Activated CD4-positive, alpha-beta T cell treated with anti-CD3 and anti-CD28 coated beads, Interleukin-2, Interleukin-4, amounts not matched to agents 100 ng/mL and 50 ng/mL, durations not matched to agents 16 hours and 8 hours (primary cell): ENCODE measurements around the gene PPM1E.
"Not testable (repeated sequence)": the region's sequence is repeated elsewhere in the genome, so short reads cannot be mapped to it uniquely, and the experiment has no call there.

Source experiments
- DNase-seq: peaks from one replicate; pipeline ENCODE4 v3.0.0-alpha.2; 2020; ENCODE audit warnings: low spot score

PPM1E gene

DNA sequence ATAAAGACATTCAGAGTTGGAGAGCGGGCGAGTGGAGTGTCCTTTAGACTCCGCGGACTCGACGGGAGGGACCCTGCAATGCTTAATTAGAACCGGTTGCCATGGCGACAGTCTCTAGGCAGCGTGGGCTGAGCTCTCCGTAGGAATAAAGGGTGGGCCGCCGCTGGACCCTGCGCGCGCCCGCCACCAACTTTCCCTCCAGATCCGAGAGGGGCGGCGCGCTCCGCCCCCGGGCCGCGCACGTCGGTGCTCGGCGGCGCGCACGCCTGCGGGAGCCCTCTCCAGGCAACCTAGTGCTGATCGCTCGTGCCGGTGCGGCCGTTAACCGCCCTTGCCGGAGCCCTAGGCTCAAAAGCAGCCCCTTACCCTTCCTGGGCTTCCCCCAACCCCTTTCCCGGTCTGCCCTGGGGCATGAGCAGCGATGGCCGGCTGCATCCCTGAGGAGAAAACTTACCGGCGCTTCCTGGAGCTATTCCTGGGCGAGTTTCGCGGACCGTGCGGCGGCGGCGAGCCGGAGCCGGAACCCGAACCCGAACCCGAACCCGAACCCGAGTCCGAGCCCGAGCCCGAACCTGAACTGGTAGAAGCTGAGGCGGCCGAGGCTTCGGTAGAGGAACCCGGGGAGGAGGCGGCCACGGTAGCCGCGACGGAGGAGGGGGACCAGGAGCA lies at the start of gene PPM1E:
TSS of gene PPM1E (plus strand) at position 278 of the 669 bp plus-strand sequence.
- DNase-seq, result peak; percentile 42

DNA sequence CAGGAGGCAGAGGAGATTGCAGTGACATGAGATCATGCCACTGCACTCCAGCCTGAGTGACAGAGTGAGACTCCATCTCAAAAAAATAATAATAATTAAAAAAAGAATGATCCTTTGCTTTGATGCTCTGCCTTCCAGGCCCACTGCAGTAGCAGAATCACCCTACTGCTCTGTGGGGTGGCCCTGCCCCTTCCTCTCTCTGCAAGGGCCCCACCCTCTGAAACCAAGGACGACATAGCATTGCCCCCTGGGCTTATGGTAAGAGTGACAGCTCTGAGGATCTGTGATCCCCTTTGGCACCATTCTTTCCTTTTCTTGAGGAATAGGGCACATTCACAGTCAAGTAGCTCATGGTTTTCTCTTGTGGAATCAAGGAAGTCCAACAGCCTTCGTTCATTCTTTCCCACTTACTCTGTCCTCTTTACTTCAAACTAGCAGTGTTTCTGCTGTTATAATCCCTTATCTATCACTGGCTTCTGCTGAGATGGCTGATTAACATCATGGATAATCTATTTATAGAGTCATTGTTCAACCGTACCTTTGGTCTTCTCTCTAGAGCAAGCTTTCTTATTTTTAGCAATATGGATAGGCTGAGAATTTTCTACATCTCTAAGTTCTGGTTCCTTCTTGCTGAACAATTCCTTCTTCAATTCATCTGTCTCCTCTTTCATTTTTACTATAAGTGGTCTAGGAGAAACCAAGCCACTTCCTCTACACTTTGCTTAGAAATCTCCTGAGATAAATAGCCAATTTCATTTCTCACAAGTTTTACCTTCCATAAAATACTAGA lies 49.1 kb upstream of the PPM1E start:
- peak; percentile 48 for DNase-seq

DNA sequence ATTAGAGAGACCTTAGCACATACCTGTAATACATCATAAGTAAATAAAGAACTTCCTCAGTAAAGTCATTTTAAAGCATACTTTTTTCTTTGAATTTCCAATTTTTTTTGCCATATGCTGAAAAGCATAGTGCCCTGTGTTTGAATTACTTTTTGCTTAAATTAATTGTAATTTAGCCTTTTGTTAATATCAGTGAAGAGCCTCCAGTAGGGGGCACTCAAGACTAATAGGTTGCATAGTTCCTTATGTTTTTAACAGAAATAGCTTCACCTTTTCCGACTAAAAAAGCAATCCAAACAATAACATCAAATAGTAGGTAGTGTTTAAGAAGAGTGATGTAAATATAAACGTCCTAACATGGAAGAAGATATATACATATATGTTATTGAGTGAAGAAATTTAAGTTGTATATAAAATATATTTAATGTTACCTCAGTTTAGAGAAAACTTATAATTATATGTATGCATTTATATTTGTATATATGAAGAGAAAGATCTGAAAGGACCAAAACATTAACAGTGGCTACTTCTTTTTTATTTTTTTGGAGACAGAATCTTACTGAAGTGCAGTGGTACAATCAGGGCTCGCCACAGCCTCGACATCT lies 44.6 kb upstream of the PPM1E start:
- peak; percentile 45 for DNase-seq

DNA sequence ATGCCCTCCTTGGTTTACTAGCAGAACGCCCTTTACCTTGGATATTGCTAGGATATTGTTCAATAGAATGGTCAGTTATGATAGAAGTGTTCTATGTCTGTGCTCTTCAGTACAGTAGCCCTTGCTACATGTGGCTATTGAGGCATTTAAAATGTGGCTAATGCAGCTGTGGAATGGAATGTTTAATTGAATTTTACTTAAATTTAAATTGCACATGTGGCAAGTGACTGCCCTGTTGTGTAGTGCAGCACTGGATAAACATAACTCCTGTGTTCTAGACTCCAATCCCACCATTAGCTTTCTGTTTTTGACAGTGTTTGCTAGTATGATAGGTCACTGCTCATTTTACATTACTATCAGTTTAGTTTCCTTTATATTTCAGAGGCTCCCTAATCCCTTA lies 33.4 kb upstream of the PPM1E start:
- no peak for DNase-seq

DNA sequence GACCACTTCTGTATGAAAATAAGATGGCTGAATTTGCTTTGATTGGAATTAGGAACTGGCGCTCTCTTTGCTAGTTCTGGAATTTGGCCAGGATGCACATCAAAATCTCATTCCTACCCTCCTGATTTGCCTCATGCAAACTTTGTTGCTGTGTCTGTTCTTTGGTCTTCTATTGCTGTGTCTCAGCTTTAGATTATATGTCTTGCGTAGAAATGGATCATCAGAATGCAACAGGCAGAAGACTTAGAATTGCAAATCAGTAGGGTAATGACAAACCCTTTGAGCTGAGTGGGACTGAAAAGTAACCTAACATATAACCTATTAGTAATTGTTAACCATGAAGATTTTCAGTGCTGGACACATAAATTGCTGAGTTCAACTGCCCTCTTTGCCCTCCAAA lies 33.0 kb upstream of the PPM1E start:
- no peak for DNase-seq

DNA sequence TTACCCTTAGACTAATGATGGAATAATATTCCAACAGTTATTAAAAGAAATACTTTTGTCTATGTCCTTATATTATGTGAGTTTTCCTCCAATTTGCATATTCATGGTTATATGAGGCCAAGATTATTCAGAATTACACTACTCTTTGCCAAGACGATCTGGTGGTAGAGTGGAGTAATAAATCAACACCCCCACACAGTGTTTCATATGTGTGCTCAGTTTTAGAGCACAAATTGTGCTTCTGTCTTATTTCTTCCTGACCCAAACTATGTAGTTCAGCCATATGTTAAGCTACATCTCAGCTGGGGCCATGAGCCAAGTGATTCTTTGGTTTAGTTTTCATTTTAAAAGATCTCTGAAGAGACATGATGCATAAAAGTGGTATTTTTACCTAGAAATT lies 26.9 kb upstream of the PPM1E start:
- no peak for DNase-seq

DNA sequence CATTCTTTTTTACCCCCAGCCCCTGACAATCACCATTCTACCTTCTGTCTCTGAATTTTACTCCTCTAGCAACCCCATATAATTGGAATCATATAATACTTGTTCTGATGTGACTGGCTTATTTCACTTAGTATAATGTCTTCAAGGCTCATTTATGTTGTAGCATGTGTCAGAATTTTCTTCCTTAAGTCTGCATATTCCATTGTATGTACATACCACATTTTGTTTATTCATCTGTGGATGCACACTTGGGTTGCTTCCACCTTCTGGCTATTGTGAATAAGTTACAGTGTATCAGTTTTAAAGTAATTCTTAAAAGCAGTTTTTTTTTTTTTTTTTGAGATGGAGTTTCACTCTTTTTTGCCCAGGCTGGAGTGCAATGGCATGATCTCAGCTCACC lies 24.7 kb upstream of the PPM1E start:
- DNase-seq, result no peak

DNA sequence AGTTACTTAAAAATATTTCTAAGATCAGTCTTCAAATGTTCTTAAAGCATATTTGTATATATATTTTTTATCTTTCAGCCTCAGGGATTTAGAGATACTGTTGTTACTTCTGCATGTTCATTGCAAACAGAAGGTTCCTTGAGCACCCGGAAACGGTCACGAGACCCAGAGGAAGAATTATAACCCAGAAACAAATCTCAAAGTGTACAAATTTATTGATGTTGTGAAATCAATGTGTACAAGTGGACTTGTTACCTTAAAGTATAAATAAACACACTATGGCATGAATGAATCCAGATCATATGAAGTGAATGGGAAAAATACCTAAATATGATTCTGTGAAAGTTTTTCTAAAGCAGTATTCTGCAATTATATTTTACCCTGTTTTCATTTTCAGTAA lies 21.6 kb upstream of the PPM1E start:
- DNase-seq, result no peak

DNA sequence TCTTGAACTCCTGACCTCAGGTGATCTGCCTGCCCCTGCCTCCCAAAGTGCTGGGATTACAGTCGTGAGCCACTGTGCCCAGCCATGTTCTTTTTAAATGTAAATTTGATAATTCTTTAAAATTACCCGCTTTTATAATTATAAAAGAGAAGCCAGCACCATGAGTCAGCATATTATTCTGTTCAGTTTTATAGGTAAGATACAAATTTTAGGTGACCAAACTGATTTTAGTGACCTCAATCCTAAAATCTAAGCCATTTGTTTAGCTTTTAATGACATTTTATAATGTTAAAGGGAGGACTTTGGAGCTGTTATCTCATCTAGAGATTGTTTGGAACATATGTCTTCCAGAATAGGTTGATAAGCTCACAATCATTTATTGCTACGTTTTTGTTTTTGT lies 20.8 kb upstream of the PPM1E start:
- no peak for DNase-seq

DNA sequence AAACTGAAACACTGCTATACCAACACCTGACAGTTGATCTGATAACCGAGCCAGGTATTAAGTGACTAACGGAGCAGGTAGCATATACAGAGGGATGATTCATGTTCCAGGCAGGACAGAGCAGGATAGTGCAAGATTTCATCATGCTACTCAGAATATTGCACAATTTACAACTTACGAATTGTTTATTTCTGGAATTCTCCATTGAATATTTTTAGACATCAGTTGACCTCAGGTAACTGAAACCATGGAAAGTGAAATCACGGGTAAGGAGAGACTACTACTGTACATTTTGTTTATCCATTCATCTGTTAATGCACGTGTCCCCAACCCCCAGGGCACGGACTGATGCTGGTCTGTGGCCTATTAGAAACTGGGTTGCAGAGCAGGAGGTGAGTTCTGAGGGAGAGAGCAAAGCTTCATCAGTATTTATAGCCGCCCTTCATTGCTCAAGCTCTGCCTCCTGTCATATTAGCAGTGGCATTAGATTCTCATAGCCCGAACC lies 14.5 kb upstream of the PPM1E start:
- DNase-seq, result no peak

DNA sequence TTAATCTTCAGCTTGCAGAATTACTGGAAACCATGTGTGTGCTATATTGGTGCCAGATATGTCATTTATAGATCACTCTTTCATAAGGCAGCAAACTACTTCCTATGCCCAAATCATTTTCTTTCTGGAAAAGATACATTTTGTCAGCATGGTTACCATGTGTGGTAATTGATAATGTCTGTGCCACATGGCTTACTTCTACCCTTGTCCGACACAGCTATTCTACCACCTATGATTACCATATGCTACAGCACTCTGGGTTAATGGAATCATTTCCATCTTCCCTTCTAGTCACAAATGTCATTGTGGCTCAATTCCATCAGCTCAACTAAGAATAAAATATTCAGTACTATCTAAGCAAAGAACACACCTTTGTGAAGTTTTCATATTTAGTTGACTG lies 8.0 kb upstream of the PPM1E start:
- DNase-seq, result no peak

DNA sequence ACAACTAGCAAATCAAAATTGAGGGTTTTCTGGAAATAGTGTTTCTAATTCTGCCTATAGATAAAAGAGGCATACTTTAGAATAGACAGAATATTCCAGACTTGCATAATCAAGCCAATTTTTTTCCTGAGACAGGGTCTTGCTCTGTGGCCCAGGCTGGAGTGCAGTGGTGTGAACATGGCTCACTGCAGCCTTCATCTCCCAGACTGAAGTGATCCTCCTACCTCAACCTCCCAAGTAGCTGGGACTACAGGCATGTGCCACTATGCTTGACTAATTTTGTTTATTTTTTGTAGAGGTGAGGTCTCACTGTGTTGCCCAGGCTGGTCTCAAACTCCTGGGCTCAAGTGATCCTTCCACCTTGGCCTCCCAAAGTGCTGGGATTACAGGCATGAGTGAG lies 6.0 kb upstream of the PPM1E start:
- DNase-seq, result not testable (repeated sequence)

DNA sequence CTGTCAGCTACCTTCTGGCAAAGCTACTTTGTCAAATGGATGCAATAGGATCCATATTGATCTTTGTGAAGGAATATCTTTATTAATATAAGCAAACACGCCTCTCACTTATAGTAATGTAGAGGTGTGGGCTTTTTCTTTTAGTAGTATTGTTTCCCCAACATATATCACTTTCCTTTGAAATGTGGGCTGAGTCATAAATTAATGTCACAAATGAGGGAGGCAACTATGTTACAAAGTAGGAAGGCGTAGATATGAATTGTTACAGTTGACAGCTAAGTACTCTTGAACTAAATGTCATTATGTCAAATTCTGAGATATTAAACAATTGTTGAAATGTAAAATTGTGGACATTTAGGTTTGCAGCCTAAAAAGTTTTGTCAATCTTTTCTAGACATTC lies 2.6 kb upstream of the PPM1E start:
- no peak for DNase-seq

DNA sequence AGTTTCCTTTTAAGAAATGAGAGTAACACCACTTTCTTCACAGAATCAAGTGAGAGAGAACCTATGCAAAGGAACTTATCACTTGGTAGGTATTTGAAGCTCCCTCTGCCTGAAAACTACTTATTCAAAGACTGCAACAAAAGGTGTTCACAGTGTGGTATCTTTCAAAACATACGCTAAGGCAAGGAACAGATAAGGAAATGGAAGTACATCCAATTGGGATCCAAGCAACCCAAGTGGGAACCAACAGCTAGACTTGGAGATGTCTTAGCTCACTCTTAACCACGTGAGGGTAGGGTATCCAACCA lies 431 bp upstream of the PPM1E start:
- DNase-seq, result no peak

DNA sequence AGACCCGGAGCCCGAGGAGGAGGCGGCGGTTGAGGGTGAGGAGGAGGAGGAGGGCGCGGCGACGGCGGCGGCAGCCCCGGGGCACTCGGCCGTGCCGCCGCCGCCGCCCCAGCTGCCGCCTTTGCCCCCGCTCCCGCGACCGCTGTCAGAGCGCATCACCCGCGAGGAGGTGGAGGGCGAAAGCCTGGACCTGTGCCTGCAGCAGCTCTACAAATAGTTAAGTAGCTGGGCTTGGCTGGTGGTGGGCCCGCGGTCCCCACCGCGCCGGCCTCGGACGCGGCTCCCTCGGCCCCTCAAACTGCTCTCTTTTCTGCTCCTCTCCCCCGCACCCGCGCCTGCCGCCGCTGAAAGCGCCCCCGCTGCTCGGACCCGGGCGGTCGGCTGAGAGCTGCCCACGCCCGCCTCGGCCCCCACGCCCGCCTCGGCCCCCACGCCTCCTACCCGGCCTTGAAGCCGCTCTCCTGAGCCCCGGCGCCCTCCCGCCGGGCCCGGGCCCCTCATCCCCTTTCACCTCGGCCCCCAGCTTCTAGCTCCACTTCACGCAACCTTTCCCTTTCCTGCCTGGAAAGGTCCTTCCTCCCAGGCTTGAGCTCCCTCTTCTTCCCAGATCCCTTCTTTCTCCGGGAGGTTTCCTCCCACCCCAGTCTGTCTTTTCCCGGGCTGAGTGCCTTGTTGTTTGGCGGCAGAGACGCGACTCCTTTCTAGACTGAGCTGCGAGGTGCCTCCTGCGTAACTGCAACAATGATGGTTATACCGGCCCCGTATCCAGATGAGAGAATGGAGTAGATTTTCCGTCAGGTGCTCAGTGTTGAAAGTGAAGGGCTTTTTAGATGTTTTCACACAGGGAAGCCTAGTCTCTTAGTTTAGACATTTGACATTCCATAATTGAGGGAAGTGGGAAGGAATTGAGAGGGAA lies 850 bp downstream of the PPM1E start:
- DNase-seq, result no peak

DNA sequence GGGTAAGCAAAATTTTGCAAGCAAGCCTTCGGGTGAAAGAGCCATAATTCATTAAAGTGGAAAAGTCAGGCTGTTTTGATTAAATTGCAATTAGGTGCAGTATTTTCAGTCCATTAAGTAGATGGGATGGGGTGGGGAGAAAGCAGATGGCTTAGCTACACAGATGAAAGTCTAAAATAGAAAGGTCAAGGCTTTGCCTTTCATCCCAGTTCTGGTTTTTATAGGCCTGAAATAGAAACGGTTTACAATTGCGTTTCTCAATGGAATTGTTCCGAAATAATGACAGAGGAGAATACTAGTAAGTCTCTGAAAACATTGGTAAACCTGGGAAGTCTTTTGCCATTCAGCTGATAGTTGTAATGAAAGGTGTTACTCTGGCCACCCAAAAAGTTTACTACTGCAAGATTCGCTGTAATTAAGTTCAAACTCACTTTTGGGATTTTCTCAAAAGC lies 1.5 kb downstream of the PPM1E start:
- DNase-seq, result no peak

DNA sequence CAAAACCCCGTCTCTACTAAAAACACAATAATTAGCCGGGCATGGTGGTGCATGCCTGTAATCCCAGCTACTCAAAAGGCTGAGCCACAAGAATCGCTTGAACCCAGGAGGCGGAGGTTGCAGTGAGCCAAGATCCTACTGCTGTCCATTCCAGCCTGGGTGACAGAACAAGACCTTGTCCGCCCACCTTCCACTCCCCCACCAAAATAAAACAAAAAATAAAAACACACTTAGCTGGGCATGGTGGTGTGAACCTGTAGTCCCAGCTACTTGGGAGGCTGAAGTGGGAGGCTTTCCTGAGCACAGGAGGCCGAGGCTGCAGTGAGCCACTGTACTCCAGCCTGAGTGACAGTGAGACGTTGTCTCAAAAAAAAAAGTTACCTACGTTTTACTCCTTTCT lies 3.2 kb downstream of the PPM1E start:
- DNase-seq, result no peak

DNA sequence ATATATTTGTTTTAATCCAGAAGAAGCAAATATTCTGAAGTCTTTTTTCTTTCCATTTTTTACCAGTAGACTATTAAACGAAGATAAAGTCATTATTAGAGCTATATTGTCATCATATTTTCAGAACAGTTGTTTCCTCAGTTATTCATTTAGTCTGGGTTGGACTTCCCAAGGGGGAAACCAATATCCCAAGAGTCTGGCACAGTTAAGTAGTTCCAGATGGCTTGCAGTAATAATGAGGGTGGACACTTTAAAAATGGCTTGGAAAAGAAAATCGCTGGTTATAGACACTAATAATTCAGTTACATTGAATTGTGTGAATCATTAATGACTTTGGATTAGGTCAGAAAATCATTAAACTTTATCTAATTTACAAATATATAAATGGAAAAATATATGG lies 3.9 kb downstream of the PPM1E start:
- DNase-seq, result no peak

DNA sequence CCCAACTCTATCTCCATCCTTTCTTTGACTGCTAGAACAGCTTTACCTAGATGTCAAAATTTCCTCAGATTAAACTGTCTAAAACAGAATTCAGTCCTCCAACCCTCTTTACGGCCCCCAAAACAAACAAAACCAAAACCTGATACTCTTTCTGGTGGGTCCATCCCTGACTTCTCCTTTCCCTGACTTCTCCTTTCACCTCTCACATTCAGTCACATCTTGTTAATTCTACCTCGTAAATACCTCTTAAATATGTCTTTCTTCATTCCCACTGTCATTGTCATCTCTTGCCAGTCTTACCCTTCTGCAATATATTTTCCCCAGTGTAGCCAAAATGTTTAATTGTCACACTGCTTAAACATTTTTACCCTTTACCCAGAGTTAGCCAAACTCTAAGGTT lies 4.6 kb downstream of the PPM1E start:
- no peak for DNase-seq

DNA sequence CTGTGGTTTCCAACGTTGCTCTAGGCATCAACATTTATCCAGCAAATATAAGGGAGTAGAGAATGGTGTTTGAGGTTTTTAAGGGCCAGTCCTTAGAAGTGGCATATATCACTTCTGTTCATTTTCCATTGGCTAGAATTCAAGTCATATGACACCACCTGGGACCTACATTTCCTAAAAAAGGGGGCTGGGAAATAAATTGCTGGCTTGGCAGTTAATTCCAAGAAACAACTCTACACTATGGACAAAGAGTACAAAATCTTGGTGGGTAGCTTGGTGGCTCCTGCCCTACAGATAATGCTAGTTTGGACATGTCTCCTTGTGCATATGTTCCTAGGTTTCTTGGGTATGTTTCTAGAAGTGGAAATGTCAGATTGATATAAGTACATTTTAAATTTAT lies 7.6 kb downstream of the PPM1E start:
- no peak for DNase-seq

DNA sequence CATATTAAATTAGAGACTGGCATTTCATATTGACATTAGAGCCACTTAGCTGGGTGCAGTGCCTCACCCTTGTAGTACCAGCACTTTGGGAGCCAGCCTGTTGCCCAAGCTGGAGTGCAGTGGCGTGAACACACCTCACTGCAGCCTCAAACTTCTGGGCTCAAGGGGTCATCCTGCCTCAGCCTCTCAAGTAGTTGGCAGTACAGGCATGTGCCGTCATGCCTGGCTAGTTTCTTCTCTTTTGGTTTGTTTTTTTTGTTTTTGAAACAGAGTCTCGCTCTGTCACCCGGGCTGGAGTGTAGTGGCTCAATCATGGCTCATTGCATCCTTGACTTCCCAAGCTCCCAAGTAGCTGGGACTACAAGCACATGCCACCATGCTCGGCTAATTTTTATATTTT lies 8.7 kb downstream of the PPM1E start:
- no peak for DNase-seq

DNA sequence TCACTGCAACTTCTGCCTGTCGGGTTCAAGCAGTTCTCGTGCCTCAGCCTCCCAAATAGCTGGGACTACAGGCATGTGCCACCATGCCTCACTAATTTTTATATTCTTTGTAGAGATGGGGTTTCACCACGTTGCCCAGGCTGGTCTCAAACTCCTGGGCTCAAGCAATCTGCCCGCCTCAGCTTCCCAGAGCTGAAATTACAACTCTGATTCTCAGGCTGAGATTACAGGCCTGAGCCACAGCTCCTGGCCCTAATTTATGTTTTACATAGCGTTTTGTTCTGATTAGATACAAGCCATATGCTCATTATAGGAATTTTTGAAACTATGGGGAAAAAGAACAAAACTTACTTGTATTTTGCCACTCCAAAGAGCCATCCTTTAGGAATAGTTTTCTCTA lies 22.8 kb downstream of the PPM1E start:
- DNase-seq, result not testable (repeated sequence)
